ENCODE results near the gene MYL12B. TPM values are rescaled to one million over a fixed set of nuclear protein-coding genes. Genes with fewer than 3 reads are reported as not detected.
A peak's percentile ranks its signal among the peaks of the same experiment; 100 is the strongest.

Gene MYL12B
- total RNA-seq, 2 donors from 2014 or later, result 208 to 328 TPM

DNA sequence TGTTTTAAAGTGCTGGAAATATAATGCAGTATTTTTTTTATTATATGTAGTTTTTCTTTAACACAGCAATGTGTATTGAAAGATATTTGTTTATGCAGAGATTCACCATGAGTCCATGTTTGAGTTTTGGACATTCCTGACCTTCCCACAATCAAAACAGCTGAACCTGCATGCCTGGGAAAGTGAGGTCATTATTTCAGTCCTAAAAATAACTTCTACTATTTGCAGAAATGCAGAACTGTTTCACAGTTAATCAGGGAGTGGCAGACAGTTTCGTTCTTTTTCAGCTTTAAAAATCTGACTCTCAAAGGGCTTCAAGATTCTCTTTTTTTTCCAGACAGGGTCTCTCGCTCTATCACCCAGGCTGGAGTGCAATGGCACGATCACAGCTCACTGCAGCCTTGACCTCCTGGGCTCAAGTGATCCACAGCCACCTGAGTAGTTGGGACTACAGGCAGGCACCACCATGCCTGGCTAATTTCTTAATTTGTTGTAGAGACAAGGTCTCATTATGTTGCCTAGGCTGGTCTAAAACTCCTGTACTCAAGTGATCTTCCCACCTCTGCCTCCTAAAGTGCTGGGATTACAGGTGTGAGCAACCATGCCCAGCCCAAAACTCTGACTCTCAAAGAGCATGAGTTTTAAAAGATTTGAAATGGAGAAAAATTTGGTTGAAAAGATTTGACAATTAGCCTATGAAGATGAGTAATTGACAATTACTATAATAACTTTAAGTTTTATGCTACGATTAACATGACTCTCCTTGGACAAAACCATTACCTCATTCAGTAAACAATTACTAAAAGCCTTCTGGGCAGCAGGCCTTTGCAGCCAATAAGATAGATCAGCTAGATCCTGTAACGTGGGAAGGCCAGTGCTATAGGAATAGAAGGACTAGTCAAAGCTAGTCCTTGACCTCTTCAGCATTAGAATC, 5.0 kb upstream of the MYL12B start:
- H3K36me3 ChIP-seq, result peaks cover 47% of the 10 kb centered on the region
- peak; percentile 40 for ATAC-seq (ENCODE audit: insufficient number of reproducible peaks, low FRiP score, low read depth)
- H3K27me3 ChIP-seq (replicated peaks; ENCODE audit: insufficient read depth), result no peaks in the 10 kb centered on the region
- no peaks in the 10 kb centered on the region for H3K9me3 ChIP-seq
- DNase-seq (ENCODE audit: low spot score), result no peak
- peaks cover 42 to 76% of the 10 kb centered on the region in 2 donors for H3K4me1 ChIP-seq (ENCODE audit: control insufficient read depth in 1 of 2, low read depth in 2 of 2)
- peak overlapping the region; percentile 42 for H3K4me3 ChIP-seq
- no peak for TF ChIP-seq CTCF (IDR thresholded peaks at IDR 0.05)
- peak overlapping the region; percentile 99 to 100 for H3K27ac ChIP-seq

- Histone ChIP-seq H3K27me3 (replicated peaks; ENCODE audit: insufficient read depth) (no peaks in the 10 kb centered on the region), H3K4me3 (no peak overlapping the region), H3K36me3 (peaks cover 47% of the 10 kb centered on the region), H3K4me1 (ENCODE audit: control insufficient read depth in 1 of 2, low read depth in 2 of 2) (peaks cover 42 to 68% of the 10 kb centered on the region in 2 donors), H3K27ac (peak overlapping the region; percentile 99 to 100), H3K9me3 (no peaks in the 10 kb centered on the region)
- no peak for ATAC-seq (ENCODE audit: insufficient number of reproducible peaks, low FRiP score, low read depth)
- no peak for TF ChIP-seq CTCF (IDR thresholded peaks at IDR 0.05)
- no peak for DNase-seq (ENCODE audit: low spot score)
These were observed 4.3 kb upstream of the MYL12B start for GRCh38 chr18:3257627-3258120.

DNA sequence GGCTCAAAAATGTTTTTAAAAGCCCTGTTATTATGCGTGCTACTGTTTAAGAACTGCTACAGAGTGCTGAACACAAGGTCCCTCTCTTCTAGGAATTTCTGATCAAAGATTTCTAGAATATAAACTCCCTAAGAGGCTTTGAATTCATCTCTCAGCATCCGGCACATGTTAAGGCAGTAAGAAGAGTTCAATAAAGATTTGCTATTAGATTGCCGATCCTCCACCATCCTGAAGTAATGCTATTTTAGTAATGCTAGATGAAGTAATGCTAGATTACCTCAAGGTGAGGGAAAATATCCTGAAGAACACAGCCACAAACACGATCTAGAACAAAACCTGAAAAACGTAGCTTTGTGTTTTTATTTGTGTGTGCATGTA, 949 bp upstream of the MYL12B start:
- Histone ChIP-seq H3K4me3 (peak overlapping the region; percentile 76), H3K27me3 (replicated peaks; ENCODE audit: insufficient read depth) (no peaks in the 10 kb centered on the region), H3K36me3 (peaks cover 19% of the 10 kb centered on the region), H3K4me1 (ENCODE audit: control insufficient read depth in 1 of 2, low read depth in 2 of 2) (peaks cover 38 to 61% of the 10 kb centered on the region in 2 donors), H3K9me3 (no peaks in the 10 kb centered on the region), H3K27ac (peak overlapping the region; percentile 98 to 99)
- ATAC-seq (ENCODE audit: insufficient number of reproducible peaks, low FRiP score, low read depth) (no peak), DNase-seq (ENCODE audit: low spot score) (no peak)
- no peak for TF ChIP-seq CTCF (IDR thresholded peaks at IDR 0.05)

DNA sequence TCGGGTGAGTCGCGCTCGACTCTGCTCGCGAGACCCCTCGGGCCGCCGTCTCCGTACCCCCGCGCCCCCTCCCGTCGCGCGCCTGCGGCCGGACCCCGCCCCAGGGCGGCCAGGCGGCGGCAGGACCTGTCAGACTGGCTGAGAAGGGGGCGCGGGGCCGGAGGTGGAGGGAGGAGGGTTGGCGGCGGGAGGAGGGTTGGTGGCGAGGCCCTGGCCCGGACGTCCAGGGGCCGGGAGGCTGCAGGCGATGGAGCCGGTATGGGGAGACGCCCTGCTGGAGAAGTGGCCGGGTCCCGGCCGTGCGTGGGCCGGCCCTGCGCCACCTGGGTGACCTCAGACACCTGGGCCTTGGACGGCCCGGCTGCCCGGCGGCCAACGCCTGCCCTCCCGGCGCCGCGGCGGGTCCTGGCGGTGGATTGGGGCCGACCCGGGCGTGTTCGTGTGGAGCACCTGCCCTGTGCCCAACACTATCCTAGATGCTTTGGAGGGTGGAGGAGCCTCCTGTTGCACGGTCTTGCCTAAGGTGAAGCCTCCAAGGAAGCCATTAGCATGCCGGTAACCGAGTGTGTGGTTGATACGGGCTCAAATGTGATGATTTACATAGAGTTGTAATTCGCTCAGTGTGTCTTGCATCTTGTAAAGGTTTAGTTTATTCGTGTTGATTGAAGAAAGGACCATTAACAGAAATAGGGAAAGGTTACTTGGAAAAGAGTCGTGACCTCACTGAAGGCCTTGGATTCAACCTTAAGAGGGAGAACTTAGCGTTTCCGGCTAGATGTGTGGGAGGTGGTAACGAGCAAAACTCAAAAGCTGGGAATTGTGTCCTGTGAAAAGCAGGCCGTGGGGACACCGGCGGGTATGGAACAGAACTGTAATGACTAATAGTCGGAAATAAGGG, 550 bp downstream of the MYL12B start:
- Histone ChIP-seq H3K27ac (peak overlapping the region; percentile 98 to 99), H3K27me3 (replicated peaks; ENCODE audit: insufficient read depth) (no peaks in the 10 kb centered on the region), H3K4me1 (ENCODE audit: control insufficient read depth in 1 of 2, low read depth in 2 of 2) (peaks cover 38 to 61% of the 10 kb centered on the region in 2 donors), H3K9me3 (no peaks in the 10 kb centered on the region), H3K4me3 (peak overlapping the region; percentile 76), H3K36me3 (peaks cover 16% of the 10 kb centered on the region)
- ATAC-seq (ENCODE audit: insufficient number of reproducible peaks, low FRiP score, low read depth), result no peak
- no peak for TF ChIP-seq CTCF (IDR thresholded peaks at IDR 0.05)
- no peak for DNase-seq (ENCODE audit: low spot score)

Measured in thoracic aorta (tissue), 2 donors.